NB4 (cell line): ENCODE results near the gene CFAP20.

Experiments used
- CTCF ChIP-seq: IDR thresholded peaks from one replicate; pipeline ENCODE4 v1.5.1; 2012; ENCODE audit warnings: low read depth, low read length
- MAX ChIP-seq: IDR thresholded peaks from 2 replicates; pipeline ENCODE4 v1.6.1; 2011; ENCODE audit warnings: low read depth, low read length
- POLR2A ChIP-seq: IDR thresholded peaks from 2 replicates; pipeline ENCODE4 v1.6.1; 2011; ENCODE audit warnings: mild to moderate bottlenecking; ENCODE audit not compliant: insufficient read length; ENCODE audit errors: extremely low read depth

- TF ChIP-seq CTCF (no peak), POLR2A (no peak), MAX (no peak)
These were observed 8.4 kb upstream of the CFAP20 start for GRCh38 chr16:58137581-58137980.
